SKM-1 treated with dmso at 0.1 percent for 144 hours (cell line): ENCODE results near the gene CHRNA9.

ENCODE experiments used
- DNase-seq: peaks from one replicate; lab custom pipeline; 2025; ENCODE audit not compliant: unreplicated experiment; lab: John Stamatoyannopoulos, UW

The CHRNA9 gene

DNA sequence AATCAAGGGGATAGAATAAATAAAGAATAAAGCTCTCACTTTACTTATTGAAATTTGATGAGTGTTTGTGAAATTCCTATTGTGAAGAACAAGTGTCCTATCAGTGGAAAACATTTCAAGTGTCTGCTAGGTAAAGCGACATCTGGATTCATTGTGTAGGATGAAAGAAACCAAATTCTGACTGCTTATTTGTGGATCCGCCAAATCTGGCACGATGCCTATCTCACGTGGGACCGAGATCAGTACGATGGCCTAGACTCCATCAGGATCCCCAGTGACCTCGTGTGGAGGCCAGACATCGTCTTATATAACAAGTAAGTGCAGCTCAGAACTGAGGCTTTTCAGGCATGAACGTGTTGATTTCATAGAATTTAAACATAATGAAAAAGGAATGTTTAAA, 1.9 kb downstream of the CHRNA9 start:
- no peak for DNase-seq

GRCh38 chr4:40337523-40337922, 2.4 kb downstream of the CHRNA9 start:
- DNase-seq = no peak

GRCh38 chr4:40340030-40340429, 4.9 kb downstream of the CHRNA9 start:
- DNase-seq = no peak

- DNase-seq = no peak
These were observed 12.3 kb downstream of the CHRNA9 start for GRCh38 chr4:40347472-40347871.

DNA sequence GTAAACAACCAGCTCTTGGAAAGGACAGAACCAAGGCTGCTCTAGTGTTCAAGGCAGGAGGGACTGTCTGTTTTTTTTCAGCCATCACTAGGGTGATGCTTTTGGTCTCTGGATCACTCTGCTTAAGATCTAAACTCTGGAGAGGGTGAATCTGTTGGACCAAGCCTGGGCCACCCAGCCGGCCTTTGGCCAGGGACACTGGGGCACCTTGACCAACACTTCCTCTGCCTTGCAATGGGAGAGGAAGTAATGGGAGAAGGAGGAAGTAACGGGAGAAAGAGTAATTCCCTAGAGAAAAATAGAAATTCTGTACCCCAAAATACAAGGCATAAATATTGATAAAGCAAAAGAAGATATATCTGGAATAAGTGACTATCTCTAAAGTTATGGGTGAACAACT, 12.9 kb downstream of the CHRNA9 start:
- DNase-seq = no peak

- no peak for DNase-seq
These were observed 14.5 kb downstream of the CHRNA9 start for GRCh38 chr4:40349561-40350198.

DNA sequence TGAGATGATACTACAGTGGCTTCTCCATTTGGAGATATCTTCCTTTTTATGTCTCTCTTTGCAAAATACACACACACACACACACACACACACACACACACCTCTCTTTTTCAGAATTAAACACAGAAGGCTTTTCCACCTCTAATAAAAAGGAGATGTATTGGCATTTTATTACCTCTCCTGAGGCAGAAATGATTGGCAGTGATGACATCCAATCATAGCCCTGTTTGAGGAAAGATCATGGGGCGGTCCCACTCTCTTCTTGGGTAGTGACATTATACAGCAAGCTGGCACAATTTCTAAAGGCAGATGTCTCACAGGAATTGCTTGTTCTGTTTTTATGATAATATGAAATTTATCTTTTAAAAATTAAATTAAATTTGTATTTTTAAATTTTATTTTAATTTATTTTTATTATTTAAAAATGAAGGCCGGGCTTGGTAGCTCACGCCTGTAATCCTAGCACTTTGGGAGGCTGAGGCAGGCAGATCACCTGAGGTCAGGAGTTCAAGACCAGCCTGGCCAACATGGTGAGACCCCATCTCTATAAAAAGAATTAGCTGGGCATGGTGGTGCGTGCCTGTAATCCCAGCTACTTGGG, 15.6 kb downstream of the CHRNA9 start:
- DNase-seq = no peak

GRCh38 chr4:40354158-40354557, 19.0 kb downstream of the CHRNA9 start:
- DNase-seq = no peak

- DNase-seq = no peak
These were observed 20.0 kb downstream of the CHRNA9 start for GRCh38 chr4:40355131-40355530.

GRCh38 chr4:40357738-40358137, 22.6 kb downstream of the CHRNA9 start:
- DNase-seq = no peak

- no peak for DNase-seq
These were observed 26.2 kb downstream of the CHRNA9 start for GRCh38 chr4:40361338-40361737.

DNA sequence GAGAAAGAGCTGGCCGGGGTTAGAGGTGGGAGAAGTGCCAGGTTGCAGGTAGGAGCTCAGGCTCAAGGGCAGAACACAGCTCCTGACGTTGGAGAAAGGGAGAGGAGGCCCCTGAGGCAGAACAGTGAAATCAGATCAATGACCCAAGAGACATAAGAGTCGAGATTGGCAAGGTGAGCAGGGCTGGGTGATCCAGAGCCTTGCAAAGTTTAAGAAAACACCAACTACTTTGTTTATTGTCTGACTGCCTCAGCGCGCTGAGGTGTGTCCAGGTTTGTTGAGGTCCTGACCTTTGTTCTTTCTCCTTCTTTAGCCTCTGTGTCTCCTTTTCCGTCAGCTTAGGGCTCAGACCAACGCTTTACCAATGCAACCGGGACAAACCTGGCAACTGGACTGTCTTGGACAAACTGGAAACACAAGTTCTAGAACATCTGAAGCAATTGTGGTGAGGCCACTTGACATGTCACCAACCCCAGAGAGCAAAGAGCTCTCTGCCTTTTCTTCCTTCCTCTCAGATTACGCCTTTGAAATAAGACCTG, 28.3 kb downstream of the CHRNA9 start:
- DNase-seq = no peak

GRCh38 chr4:40363945-40364344, 28.8 kb downstream of the CHRNA9 start:
- DNase-seq = no peak

GRCh38 chr4:40365766-40366165, 30.6 kb downstream of the CHRNA9 start:
- no peak for DNase-seq

DNA sequence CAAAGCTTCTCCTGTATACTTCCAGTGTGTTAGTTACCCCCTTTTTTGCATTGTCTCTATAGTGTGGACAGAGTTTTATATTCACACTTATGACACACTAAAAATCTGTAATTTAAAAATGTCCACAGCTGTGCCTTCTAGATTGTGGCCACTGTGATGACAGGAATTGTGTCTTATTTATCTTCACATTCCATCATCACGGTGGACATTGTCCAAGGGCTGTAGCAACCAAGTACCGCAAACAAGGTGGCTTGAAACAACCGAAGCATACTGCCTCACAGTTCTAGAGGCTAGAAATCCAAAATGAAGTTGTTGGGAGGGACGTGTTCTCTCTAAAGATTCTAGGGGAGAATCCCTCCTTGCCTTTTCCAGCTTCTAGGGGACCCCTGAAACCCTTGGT, 32.3 kb downstream of the CHRNA9 start:
- DNase-seq = no peak

DNA sequence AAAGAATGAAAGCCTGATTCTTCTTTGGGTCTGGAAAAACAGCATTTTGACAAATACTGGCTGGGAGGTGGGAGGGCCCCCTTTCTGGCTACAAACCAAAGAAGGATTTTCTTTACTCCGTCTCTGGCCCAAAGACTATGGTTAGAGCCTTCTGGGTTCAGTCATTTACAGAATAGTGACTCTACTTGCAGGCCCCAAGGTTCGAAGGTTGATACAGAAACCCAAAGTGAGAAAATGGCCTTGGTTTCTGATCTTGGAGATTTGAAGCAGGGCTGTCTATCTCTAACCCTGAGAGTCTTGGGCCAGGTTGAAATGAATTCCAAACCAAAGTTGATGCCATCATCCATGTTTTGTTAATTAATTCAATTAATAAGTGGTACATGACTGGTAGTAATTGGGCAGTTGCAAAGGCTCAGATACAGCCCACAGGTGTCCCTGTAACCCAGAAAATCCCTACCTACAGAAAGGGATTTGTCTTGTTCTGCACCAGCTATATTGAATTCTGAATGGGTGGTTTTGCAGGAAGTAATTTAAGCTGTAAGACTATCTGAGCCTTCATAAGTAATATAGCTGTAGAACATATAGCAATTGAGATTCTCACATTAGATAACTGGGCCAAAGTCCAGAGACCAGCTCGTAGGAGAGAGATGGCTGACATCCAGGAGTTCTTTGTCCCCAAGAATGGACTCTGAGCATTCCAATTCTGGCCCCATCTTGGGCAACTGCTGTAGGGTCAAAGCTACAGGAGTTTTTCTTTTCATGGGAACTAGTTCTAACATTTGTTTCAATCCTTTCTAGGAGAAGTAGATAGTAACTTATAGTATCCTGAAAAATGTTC, 34.5 kb downstream of the CHRNA9 start:
- no peak for DNase-seq

DNA sequence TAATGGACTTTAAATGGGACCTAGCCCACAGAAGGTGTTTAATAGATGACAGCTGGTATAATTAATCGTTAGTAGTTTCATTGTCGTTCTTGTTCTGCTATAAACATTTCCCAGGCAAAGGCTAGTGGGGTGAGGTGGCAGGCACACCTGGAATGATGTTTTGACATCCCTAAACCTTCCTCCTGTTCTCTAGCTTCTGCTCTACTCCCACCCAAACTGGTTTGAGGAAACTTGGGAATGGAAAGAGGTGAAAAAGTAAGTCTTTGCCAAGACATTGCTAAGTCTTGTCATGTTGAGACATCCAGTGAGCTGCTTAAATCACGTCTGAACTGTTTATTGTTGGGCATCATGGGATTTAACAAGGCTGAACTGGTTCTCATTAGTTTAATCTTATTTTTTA, 37.5 kb downstream of the CHRNA9 start:
- no peak for DNase-seq

- no peak for DNase-seq
These were observed 38.5 kb downstream of the CHRNA9 start for GRCh38 chr4:40373636-40374035.

DNA sequence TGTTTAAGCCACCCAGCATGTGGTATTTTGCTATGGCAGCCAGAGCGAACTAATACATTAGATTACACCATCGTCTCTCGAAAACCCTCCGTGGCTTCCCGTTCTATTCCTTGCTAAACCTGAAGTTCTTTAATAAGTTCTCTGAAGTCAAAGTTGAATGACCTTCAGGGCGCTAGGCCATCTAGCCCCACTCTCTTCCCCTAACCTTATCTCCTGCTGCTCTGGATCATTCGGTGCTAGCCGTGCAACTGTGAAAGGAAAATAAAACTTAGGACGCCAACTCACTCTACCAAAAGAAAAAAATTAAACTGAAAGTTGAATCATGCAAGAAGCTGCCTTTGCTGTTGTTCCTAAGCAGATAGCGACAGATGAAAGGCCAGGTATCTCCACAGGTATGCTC, 40.0 kb downstream of the CHRNA9 start:
- DNase-seq = no peak

GRCh38 chr4:40375620-40376019, 40.5 kb downstream of the CHRNA9 start:
- DNase-seq = no peak

- DNase-seq = no peak
These were observed 42.6 kb downstream of the CHRNA9 start for GRCh38 chr4:40377512-40378365.
